Cardiac septum (tissue), 1 donor: Measurements from ENCODE around the gene MYOCD. TPM values are rescaled to one million over a fixed set of nuclear protein-coding genes. Genes with fewer than 3 reads are reported as not detected.

Source experiments
- DNase-seq: peaks from one replicate; pipeline ENCODE4 v3.0.0-alpha.2; 2020; ENCODE audit warnings: low spot score
- intact Hi-C: fragments of 100-400 bp; cut with DNase I; formaldehyde crosslinking; loops from one replicate; pipeline ENCODE4 v1.14.0; 2022
- total RNA-seq: library from RNA; stranded (reverse); fragmentation: NEBNext Ultra II Directional; extraction: Animal tissue kit (Norgen Biotek cat#: 25700); gene quantifications from one replicate; pipeline ENCODE4 v1.2.1, GENCODE V29; 2021
- donor health status: DM: no; HTN: no; CAD: no.

Gene MYOCD
- total RNA-seq, 1 donor from 2014 or later: 82.1 TPM

- no peak for DNase-seq
- intact Hi-C loops: loop anchor here (10.0 kb wide), 1 partner anchor 371 kb away; no protein-coding TSS in a partner anchor
Measured at GRCh38 chr17:12735517-12735916, 69.8 kb downstream of the MYOCD start.

GRCh38 chr17:12736526-12736925, 70.8 kb downstream of the MYOCD start:
- intact Hi-C loops: loop anchor here (10.0 kb wide), 1 partner anchor 372 kb away; no protein-coding TSS in a partner anchor
- no peak for DNase-seq

DNA sequence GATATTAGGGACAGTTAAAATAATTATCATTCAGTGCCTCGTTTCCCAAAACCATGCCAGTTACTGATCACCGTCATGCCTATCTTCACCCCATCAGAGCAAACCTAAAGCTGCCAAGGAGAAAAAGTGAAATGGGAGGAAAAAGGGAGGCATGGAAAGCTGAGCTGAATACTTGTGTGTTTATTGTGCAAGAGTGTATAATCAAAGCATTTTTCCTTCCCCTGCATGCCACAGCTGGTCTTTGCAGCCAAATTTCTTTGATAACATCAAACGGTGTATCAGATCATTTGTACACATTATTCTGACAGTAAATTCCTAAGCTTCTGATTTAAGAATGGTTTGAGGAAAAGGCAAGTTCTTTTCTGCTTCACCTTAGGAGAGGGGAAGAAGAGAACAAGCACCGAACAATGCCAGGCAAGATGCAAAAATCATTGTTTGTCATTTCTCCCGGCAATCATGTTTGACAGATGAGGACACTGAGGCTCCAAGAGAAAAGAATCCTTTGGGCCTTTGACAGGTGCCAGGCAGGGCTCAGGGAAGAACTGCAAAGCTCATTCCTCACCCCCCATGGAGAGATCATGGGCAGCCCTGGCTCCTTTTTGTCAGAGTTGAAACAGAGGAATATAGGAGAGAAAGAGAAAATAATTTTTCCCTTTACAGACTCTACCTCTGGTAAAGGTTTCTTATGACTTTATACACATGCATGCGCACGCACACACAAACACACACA, 72.2 kb downstream of the MYOCD start:
- intact Hi-C loops: loop anchor here (10.0 kb wide), 1 partner anchor 373 kb away; no protein-coding TSS in a partner anchor
- no peak for DNase-seq

DNA sequence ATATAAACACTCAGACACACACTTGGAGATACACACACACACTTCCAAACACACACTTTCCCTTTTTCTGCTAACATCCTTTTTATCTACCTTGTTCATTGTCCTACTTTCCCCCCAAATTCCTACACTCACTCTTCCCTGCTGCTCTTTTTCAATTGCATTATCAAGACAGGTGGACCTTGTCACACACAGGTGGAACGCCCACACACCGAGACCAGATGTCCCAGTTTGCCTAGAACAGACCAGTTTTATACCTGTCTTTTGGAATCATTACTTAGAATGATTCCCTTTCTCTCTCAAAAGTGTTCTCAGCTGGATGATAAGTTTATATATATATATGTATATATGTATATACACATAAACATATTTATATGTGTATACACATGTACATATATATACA, 72.9 kb downstream of the MYOCD start:
- intact Hi-C loops: loop anchor here (10.0 kb wide), 1 partner anchor 374 kb away; no protein-coding TSS in a partner anchor
- DNase-seq: no peak

GRCh38 chr17:12739500-12739899, 73.8 kb downstream of the MYOCD start:
- no peak for DNase-seq
- intact Hi-C loops: loop anchor here (10.0 kb wide), 1 partner anchor 375 kb away; no protein-coding TSS in a partner anchor

GRCh38 chr17:12743046-12743445, 77.4 kb downstream of the MYOCD start:
- no peak for DNase-seq
- intact Hi-C loops: loop anchor here (2.0 to 5.0 kb wide), 3 partner anchors 72 to 486 kb away; no protein-coding TSS in a partner anchor

DNA sequence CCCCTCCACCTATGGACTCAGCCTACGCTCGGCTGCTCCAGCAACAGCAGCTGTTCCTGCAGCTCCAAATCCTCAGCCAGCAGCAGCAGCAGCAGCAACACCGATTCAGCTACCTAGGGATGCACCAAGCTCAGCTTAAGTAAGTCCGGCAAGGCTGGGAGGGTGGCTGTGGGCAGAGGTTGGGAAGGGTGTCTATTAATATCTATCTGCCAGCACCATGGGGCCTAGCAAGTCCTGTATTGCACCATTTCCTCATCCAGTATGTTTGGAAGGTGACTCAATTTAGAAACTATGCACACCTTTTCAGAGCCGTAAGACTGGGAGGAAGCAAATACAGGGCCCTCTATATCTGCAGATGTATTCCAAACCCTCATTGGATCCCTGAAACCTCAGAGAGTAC, 78.6 kb downstream of the MYOCD start:
- intact Hi-C loops: loop anchor here (5.0 kb wide), 2 partner anchors 197 to 487 kb away; no protein-coding TSS in a partner anchor
- DNase-seq: peak; percentile 84

GRCh38 chr17:12744786-12745185, 79.1 kb downstream of the MYOCD start:
- intact Hi-C loops: loop anchor here (5.0 kb wide), 2 partner anchors 197 to 487 kb away; no protein-coding TSS in a partner anchor
- no peak for DNase-seq

GRCh38 chr17:12745486-12745885, 79.8 kb downstream of the MYOCD start:
- DNase-seq: no peak
- intact Hi-C loops: no loop called here

DNA sequence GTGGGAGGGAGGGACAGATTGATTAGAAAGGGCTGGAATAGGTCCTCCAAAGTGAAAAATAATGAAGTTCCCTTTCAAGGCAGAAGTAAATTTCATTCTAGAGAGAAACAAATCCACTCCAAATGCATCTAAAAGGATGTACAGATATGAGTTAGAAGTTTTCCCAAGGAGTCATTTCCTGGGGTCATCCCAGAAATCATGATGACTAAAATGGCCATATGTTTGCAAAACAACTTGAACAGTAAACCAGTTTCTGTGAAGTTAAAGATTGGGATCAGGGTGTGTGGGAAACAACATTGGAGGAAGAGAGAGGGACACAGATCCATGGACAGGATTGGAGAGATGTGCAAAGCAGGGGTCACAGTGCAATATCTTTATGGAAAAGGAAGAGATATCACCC, 91.1 kb downstream of the MYOCD start:
- intact Hi-C loops: no loop called here
- DNase-seq: no peak

GRCh38 chr17:12759090-12759489, 93.4 kb downstream of the MYOCD start:
- DNase-seq: no peak
- intact Hi-C loops: no loop called here

- no peak for DNase-seq
- intact Hi-C loops: loop anchor here (10.0 kb wide), 1 partner anchor 219 kb away; no protein-coding TSS in a partner anchor
Measured at GRCh38 chr17:12765548-12765947, 99.9 kb downstream of the MYOCD start.

- DNase-seq: no peak
- intact Hi-C loops: loop anchor here (10.0 kb wide), 1 partner anchor 217 kb away; no protein-coding TSS in a partner anchor
Measured at GRCh38 chr17:12768255-12768654, 102.6 kb downstream of the MYOCD start.

DNA sequence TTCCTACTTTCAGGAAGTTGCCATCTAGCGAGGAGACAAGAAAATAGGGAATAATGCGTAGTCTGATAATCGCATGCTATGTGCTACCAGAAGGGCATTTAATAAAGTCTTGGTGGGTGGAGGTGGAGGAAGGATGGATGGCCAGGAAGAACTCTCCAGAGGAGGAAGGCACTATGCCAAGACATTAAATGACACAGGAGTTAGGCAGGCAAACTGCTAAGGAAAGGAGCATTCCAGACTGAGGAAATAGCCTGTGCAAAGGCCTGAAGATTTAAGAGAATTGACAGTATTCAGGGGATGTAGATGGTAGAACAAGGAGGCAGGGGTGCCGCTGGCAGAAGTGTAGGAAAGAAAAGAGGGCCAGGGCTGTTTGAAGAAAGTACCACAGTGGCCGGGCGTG, 104.3 kb downstream of the MYOCD start:
- no peak for DNase-seq
- intact Hi-C loops: loop anchor here (10.0 kb wide), 1 partner anchor 215 kb away; no protein-coding TSS in a partner anchor

DNA sequence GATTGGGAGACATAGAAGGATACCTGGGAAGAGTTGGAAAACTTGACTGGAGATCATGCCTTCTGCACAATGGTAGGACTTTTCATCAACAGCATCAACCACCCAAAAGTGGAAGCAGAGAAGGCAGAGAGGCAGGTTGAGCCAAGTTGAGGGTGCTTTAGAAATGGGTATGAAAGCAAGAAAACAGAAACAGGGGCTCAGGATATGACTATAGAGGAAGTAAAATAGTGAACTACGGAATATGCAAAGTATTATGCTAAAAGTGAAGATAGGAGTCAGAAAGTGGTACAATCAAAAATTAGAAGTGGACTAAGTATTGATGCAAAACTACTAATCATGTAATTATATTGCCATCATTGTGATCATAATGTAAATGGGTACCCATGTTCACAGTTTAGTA, 107.5 kb downstream of the MYOCD start:
- intact Hi-C loops: no loop called here
- DNase-seq: no peak

DNA sequence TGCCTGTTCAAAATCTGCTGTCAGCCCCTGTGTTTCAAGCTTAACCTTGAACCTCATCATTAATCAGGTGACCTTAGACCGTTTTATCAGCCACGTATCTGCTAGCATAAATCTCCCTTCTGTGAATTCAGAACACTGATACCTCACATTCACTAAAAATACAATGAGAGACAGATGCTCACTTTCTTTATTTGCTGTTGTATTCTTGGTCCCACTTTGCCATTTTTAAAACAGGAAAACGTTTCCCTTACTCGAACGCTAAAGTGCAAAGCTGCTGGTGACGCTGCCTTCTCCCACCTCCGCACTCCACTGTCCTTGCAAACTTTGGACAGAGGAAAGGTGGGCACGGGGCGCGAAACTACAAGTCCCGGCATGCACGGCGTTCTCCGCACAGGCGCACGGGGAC, 123.4 kb downstream of the MYOCD start:
- intact Hi-C loops: no loop called here
- no peak for DNase-seq

GRCh38 chr17:12789481-12790248, 124.0 kb downstream of the MYOCD start, which contains the start of gene ARHGAP44:
Gene ARHGAP44, plus strand, starts transcription at chr17:12789498. Its CDS starts 341 bp downstream, at chr17:12789839.
- DNase-seq: no peak
- intact Hi-C loops: no loop called here

DNA sequence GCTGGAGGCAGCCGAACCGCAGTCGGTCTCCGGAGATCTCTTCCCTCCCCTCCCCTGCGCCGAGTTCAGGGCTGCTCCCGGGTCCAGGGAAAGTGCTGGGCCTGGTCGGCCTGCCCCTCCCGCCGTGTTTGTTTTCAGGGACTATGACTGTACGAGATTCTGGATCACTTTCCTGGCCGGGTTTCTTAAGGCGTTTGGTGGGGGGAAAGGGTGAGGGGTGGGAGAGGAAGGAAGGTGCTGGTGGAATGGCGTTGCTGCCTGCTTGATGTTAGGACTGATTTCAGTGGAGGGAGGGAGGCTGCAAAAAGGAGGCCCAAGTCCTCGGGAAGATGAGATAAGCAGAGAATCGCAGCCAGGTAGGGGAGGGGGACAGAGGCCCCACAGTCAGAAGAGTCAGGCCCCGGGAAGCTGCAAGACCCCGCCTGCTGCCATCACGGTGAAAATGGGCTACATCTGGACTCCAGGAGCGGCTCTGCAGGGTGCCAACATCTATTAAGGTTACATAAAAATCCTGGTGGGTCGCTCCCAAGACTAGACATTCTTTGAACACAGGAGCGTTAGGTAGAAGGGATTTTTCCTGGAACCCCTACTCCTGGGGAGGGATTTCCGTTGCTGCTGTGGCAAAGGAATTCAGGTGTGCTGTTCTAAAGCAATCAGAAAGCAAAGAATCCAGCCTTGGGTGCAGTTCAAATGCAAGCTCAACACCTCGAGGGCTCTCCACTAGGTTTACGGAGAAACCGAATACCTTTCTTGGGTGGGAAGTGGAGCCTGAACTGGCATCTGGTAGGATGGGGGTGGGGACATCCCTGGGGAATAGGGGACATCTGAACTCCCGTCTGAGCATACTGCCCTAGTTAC, 124.8 kb downstream of the MYOCD start:
- DNase-seq: no peak
- intact Hi-C loops: no loop called here

- intact Hi-C loops: no loop called here
- DNase-seq: no peak
Measured at GRCh38 chr17:12794919-12795532, 129.3 kb downstream of the MYOCD start.
